A549 treated with Mapracorat at 1 μM for 4 hours (cell line): ENCODE data around the gene RFX8. TPM values are rescaled to one million over a fixed set of nuclear protein-coding genes. Genes with fewer than 3 reads are reported as not detected.

Experiments
- total RNA-seq: library from RNA; stranded (reverse); fragments of 200-300 nt; extraction: Qiagen RNA extraction; gene quantifications from 5 replicates; pipeline ENCODE4 v1.2.3, GENCODE V29; 2022

The RFX8 gene
- not detected in 5 replicates for total RNA-seq

GRCh38 chr2:101474731-101475384 is at the start of gene RFX8:
RFX8 (minus strand) TSS chr2:101475112; CDS start chr2:101466848, 8,264 bp downstream.

DNA sequence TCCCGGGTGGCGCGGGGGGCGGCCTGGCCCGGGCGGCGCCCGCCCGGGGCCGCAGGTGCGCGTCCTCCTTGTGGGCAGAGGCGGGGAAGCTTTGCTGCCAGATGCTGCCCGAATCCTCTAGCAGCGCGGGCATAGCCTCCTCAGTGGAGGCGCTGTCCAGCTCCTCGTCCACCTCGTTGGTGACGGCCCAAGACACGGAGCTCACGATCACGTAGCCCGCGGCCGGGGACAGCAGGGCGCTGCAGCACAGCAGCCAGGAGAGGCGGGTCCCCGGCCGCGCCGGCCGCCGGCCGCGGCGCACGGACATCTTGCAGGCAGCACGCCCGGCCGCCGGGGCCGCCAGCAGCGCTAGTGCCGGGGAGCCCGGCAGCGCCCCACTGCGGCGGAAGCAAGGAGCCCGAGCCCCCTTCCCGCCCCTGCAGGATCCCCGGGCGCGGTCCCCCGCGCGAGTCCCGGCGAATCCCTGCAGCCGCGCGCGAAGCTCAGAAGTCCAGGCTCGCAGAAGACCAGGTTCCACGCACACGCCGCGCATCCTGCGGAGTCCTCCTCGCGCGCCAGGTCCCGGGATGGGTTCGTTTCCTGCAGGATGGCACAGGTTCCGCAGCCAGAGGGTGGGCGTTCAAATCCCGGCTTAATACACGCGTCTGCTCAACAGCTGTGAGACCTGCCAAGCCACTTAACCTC is 87.6 kb downstream of the RFX8 start, which contains the start of gene CREG2:
CREG2 (minus strand) TSS at position 353 of the 684 bp plus-strand sequence; CDS start at position 307, 46 bp downstream.

Other genes with a start within 250 kb of the RFX8 start
- 38.6 to 56.8 TPM (median 40.2 TPM) in 5 replicates for gene CNOT11, start 222.2 kb downstream of the RFX8 start, total RNA-seq
- 33.3 to 48.4 TPM (median 43.6 TPM) in 5 replicates for gene RNF149, start 166.4 kb downstream of the RFX8 start, total RNA-seq
- gene CREG2, start 87.6 kb downstream of the RFX8 start, total RNA-seq: 6.8 to 13.4 TPM (median 11.9 TPM) in 5 replicates
- gene MAP4K4, start 222.6 kb upstream of the RFX8 start, total RNA-seq: 80.4 to 112 TPM (median 104 TPM) in 5 replicates